HepG2 (cell line): ENCODE results near the gene FETUB. TPM values are rescaled to one million over a fixed set of nuclear protein-coding genes. Genes with fewer than 3 reads are reported as not detected.

ENCODE experiments used
- CEBPG ChIP-seq: IDR thresholded peaks from 2 replicates; pipeline ENCODE4 v1.6.1; 2016
- GATA4 ChIP-seq: sonication (generic); IDR thresholded peaks from 2 replicates; pipeline ENCODE4 v1.6.1; 2016; ENCODE audit warnings: antibody characterized with exemption, low read depth, borderline replicate concordance
- HBP1 ChIP-seq: IDR thresholded peaks from 2 replicates; pipeline ENCODE4 v1.6.1; 2016; ENCODE audit warnings: low read depth, control low read depth
- HOXA7 ChIP-seq: sonication (generic); formaldehyde crosslinking; IDR thresholded peaks from 2 replicates; pipeline ENCODE4 v1.8.1; 2022; ENCODE audit warnings: mild to moderate bottlenecking, missing genetic modification reagents, moderate library complexity
- KAT7 ChIP-seq: IDR thresholded peaks from 2 replicates; pipeline ENCODE4 v1.6.1; 2018; ENCODE audit warnings: borderline replicate concordance, missing compliant biosample characterization
- KDM2A ChIP-seq: sonication (generic); formaldehyde crosslinking; IDR thresholded peaks from 2 replicates; pipeline ENCODE4 v1.4.0; 2020; ENCODE audit warnings: low read depth, missing genetic modification reagents, borderline replicate concordance
- PAF1 ChIP-seq: IDR thresholded peaks from 2 replicates; pipeline ENCODE4 v1.6.1; 2016; ENCODE audit warnings: missing genetic modification reagents, missing compliant biosample characterization
- TBX3 ChIP-seq: fragments of 450-650 bp; IDR thresholded peaks from 2 replicates; pipeline ENCODE4 v1.6.1; 2017; ENCODE audit warnings: antibody characterized with exemption, mild to moderate bottlenecking, inconsistent platforms, borderline replicate concordance
- THAP11 ChIP-seq: IDR thresholded peaks from 2 replicates; pipeline ENCODE4 v1.6.1; 2016; ENCODE audit warnings: missing biosample characterization, missing genetic modification reagents
- U2AF2 ChIP-seq: fragments of 200-400 bp; formaldehyde crosslinking; IDR thresholded peaks from 2 replicates; pipeline ENCODE4 v1.6.1; 2017; ENCODE audit warnings: low read depth, mild to moderate bottlenecking, low read length
- ZFP37 ChIP-seq: sonication (generic); formaldehyde crosslinking; IDR thresholded peaks from 2 replicates; pipeline ENCODE4 v1.4.0; 2020; ENCODE audit warnings: missing genetic modification reagents, borderline replicate concordance
- ZHX1 ChIP-seq: sonication (generic); formaldehyde crosslinking; IDR thresholded peaks from 2 replicates; pipeline ENCODE4 v1.8.1; 2022; ENCODE audit warnings: low read depth, mild to moderate bottlenecking, missing genetic modification reagents
- ZMYM3 ChIP-seq: sonication (generic); formaldehyde crosslinking; IDR thresholded peaks from 2 replicates; pipeline ENCODE4 v1.5.1; 2020; ENCODE audit warnings: mild to moderate bottlenecking, missing genetic modification reagents
- ZNF230 ChIP-seq: sonication (generic); formaldehyde crosslinking; IDR thresholded peaks from 2 replicates; pipeline ENCODE4 v1.4.0; 2020; ENCODE audit warnings: mild to moderate bottlenecking, missing genetic modification reagents
- ZNF30 ChIP-seq: sonication (generic); formaldehyde crosslinking; IDR thresholded peaks from 2 replicates; pipeline ENCODE4 v1.5.0; 2020; ENCODE audit warnings: mild to moderate bottlenecking, missing genetic modification reagents
- ZNF430 ChIP-seq: sonication (generic); formaldehyde crosslinking; IDR thresholded peaks from 2 replicates; pipeline ENCODE4 v1.9.0; 2021; ENCODE audit warnings: mild to moderate bottlenecking, missing genetic modification reagents
- ZNF446 ChIP-seq: sonication (generic); formaldehyde crosslinking; IDR thresholded peaks from 2 replicates; pipeline ENCODE4 v1.5.0; 2020; ENCODE audit warnings: mild to moderate bottlenecking, missing genetic modification reagents
- ZNF672 ChIP-seq: sonication (generic); formaldehyde crosslinking; IDR thresholded peaks from 2 replicates; pipeline ENCODE4 v1.8.1; 2022; ENCODE audit warnings: missing genetic modification reagents
- ZNF75D ChIP-seq: sonication (generic); formaldehyde crosslinking; IDR thresholded peaks from 2 replicates; pipeline ENCODE4 v1.8.1; 2023; ENCODE audit warnings: missing genetic modification reagents, mild to moderate bottlenecking, borderline replicate concordance
- ZSCAN29 ChIP-seq: sonication (generic); formaldehyde crosslinking; conservative IDR thresholded peaks from 2 replicates; pipeline ENCODE4 v1.4.0; 2020; ENCODE audit warnings: mild to moderate bottlenecking, missing genetic modification reagents
- polyA plus RNA-seq, 8 experiments: library from polyadenylated mRNA; depleted of rRNA in 3 of 8; stranded (reverse) in 7 of 8; unstranded in 1 of 8; fragments of >200 nt; fragmentation: Illumina TruSeq in 4 of 8; extraction: Trizol in 4 of 8; gene quantifications; 2 replicates each; pipeline versions ENCODE4 v1.2.1 to v1.2.3, GENCODE V29; 2011 to 2016; ENCODE audit warnings: low read depth in 4 of 8, missing spikeins in 1 of 8, mixed read lengths in 1 of 8; ENCODE audit not compliant: insufficient read depth in 1 of 8
- total RNA-seq, 5 experiments: library from RNA; depleted of rRNA; stranded (reverse); fragments of >200 nt; fragmentation: Illumina TruSeq; extraction: Trizol; gene quantifications; 2 replicates each; pipeline ENCODE4 v1.2.3, GENCODE V29; 2016; ENCODE audit warnings: low read depth in 1 of 5
- TF ChIP-seq, protein P1 (sequence below): sonication (generic); formaldehyde crosslinking; IDR thresholded peaks from 2 replicates; pipeline ENCODE4 v1.4.0; 2020; ENCODE audit warnings: mild to moderate bottlenecking, missing genetic modification reagents
- TF ChIP-seq, protein P2 (sequence below): IDR thresholded peaks from 2 replicates; pipeline ENCODE4 v1.6.1; 2016; ENCODE audit warnings: mild to moderate bottlenecking, missing biosample characterization, missing genetic modification reagents
- TF ChIP-seq, protein P3 (sequence below): sonication (generic); formaldehyde crosslinking; IDR thresholded peaks from 2 replicates; pipeline ENCODE4 v1.9.0; 2022; ENCODE audit warnings: missing genetic modification reagents, mild to moderate bottlenecking, borderline replicate concordance

Gene FETUB
- total and polyA plus RNA-seq, 2 of the 13 experiments (the other 11 are each of a cell fraction or from before 2014, with no cell fraction given), result 2.1 to 4.4 TPM

DNA sequence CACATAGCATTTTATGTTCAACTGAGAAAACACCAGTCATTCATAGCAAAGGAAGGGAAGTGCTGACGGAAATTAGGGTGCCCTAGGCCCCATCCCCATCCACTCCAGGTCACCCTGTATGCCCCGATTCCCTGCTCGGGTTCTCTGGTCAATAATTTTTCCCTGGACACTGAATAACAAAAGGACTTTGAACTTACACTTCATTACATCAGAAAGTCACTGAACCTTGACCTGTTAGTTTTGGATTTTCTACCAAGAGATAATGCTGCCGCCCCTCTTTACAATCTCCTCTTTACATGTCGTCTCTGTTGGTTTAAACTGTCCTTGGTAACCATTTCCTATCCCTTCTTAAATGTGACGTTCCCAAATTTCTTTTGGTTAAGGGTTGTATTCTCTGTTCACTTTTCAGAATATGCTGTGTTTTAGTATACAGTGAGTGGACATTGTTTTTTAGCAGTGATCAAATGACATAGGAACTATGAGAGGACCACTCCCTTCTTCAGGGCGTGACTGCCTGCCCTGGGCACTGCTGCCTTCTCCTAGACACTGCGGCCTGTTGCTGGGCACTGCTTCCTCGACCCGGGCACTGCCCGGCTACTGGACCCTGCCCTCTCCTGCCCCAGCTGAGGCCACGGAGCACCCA lies 40.9 kb upstream of the FETUB start (continued):
- TF ChIP-seq ZHX1 (no peak; the same call in 1 of the 2 replicates), ZNF672 (CRISPR knock-in tag) (no peak), TBX3 (no peak), CEBPG (CRISPR knock-in tag) (peak; percentile 91), U2AF2 (no peak), ZSCAN29 (CRISPR knock-in tag) (peak; percentile 89), ZNF30 (0 out of 2 replicates have a peak, but pooled peaks have one; percentile 49), ZMYM3 (CRISPR knock-in tag) (no peak; the same call in 1 of the 2 replicates), ZNF230 (CRISPR knock-in tag) (no peak), HBP1 (CRISPR knock-in tag) (no peak), GATA4 (peak; percentile 76; the same call in 1 of the 2 replicates), THAP11 (peak; percentile 73), PAF1 (CRISPR knock-in tag) (no peak; the same call in 1 of the 2 replicates), ZNF75D (CRISPR knock-in tag) (no peak), ZNF446 (CRISPR knock-in tag) (no peak), ZNF430 (CRISPR knock-in tag) (0 out of 2 replicates have a peak, but pooled peaks have one; percentile 12), KAT7 (peak; percentile 76; the same call in 1 of the 2 replicates), HOXA7 (CRISPR knock-in tag) (no peak), ZFP37 (CRISPR knock-in tag) (no peak), KDM2A (no peak)
- TF ChIP-seq, protein P1, sequence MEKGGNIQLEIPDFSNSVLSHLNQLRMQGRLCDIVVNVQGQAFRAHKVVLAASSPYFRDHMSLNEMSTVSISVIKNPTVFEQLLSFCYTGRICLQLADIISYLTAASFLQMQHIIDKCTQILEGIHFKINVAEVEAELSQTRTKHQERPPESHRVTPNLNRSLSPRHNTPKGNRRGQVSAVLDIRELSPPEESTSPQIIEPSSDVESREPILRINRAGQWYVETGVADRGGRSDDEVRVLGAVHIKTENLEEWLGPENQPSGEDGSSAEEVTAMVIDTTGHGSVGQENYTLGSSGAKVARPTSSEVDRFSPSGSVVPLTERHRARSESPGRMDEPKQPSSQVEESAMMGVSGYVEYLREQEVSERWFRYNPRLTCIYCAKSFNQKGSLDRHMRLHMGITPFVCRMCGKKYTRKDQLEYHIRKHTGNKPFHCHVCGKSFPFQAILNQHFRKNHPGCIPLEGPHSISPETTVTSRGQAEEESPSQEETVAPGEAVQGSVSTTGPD (CRISPR knock-in tag), result no peak
- TF ChIP-seq, protein P2, sequence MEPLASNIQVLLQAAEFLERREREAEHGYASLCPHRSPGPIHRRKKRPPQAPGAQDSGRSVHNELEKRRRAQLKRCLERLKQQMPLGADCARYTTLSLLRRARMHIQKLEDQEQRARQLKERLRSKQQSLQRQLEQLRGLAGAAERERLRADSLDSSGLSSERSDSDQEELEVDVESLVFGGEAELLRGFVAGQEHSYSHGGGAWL (CRISPR knock-in tag), result no peak
- TF ChIP-seq, protein P3, sequence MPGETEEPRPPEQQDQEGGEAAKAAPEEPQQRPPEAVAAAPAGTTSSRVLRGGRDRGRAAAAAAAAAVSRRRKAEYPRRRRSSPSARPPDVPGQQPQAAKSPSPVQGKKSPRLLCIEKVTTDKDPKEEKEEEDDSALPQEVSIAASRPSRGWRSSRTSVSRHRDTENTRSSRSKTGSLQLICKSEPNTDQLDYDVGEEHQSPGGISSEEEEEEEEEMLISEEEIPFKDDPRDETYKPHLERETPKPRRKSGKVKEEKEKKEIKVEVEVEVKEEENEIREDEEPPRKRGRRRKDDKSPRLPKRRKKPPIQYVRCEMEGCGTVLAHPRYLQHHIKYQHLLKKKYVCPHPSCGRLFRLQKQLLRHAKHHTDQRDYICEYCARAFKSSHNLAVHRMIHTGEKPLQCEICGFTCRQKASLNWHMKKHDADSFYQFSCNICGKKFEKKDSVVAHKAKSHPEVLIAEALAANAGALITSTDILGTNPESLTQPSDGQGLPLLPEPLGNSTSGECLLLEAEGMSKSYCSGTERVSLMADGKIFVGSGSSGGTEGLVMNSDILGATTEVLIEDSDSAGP (CRISPR knock-in tag), result peak; percentile 78; the same call in 1 of the 2 replicates
